Tibial artery (tissue), 4 donors: Measurements from ENCODE around the gene SCAMP2.

Experiments used
- DNase-seq, 2 donors: peaks; one replicate each; pipeline ENCODE4 v3.0.0-alpha.2; 2019
- H3K27ac ChIP-seq, 2 donors: fragments of 200-600 bp; sonication (generic) in 1 of 2; 1 replicate in 1 of 2; 2 replicates in 1 of 2; pipeline ENCODE4 v1.5.1; 2018 to 2019; ENCODE audit warnings: mild to moderate bottlenecking in 1 of 2
- H3K27me3 ChIP-seq, 2 donors: fragments of 200-600 bp; sonication (generic) in 1 of 2; one replicate each; pipeline versions ENCODE4 v1.5.1 to v1.6.0; 2016 to 2019
- H3K36me3 ChIP-seq, 3 donors: fragments of 200-600 bp; sonication (generic) in 2 of 3; one replicate each; pipeline ENCODE4 v1.5.1; 2016 to 2019; ENCODE audit warnings: mild to moderate bottlenecking in 2 of 3
- H3K4me1 ChIP-seq, 4 donors: fragments of 200-600 bp; sonication (generic) in 2 of 4; 1 replicate in 3 of 4; 2 replicates in 1 of 4; pipeline ENCODE4 v1.5.1; 2016 to 2019
- H3K4me3 ChIP-seq, 2 donors: fragments of 200-600 bp; sonication (generic) in 1 of 2; 1 replicate in 1 of 2; 2 replicates in 1 of 2; pipeline ENCODE4 v1.5.1; 2018 to 2019; ENCODE audit warnings: mild to moderate bottlenecking in 2 of 2
- H3K9me3 ChIP-seq, 3 donors: fragments of 200-600 bp; sonication (generic) in 1 of 3; one replicate each; pipeline ENCODE4 v1.5.1; 2016 to 2019
- intact Hi-C: fragments of 100-400 bp; cut with DNase I; formaldehyde crosslinking; loops from one replicate; pipeline ENCODE4 v1.15.0; 2023; ENCODE audit warnings: low total_unique reads
- TF ChIP-seq, protein P1 (sequence below), 2 experiments: fragments of 200-600 bp in 1 of 2; fragments of 450-650 bp in 1 of 2; IDR thresholded peaks; one replicate each; pipeline ENCODE4 v1.5.1; 2017 to 2019; ENCODE audit warnings: antibody characterized with exemption in 2 of 2, mild to moderate bottlenecking in 1 of 2, moderate library complexity in 1 of 2

SCAMP2 gene

GRCh38 chr15:74817370-74817737 lies 55.8 kb downstream of the SCAMP2 start:
- Histone ChIP-seq H3K27me3 (peaks cover 0 to 57% of the 10 kb centered on the region in 2 donors), H3K36me3 (no peaks in the 10 kb centered on the region), H3K4me1 (no peaks in the 10 kb centered on the region), H3K27ac (no peak overlapping the region), H3K9me3 (no peaks in the 10 kb centered on the region), H3K4me3 (no peak overlapping the region)
- TF ChIP-seq, protein P1, sequence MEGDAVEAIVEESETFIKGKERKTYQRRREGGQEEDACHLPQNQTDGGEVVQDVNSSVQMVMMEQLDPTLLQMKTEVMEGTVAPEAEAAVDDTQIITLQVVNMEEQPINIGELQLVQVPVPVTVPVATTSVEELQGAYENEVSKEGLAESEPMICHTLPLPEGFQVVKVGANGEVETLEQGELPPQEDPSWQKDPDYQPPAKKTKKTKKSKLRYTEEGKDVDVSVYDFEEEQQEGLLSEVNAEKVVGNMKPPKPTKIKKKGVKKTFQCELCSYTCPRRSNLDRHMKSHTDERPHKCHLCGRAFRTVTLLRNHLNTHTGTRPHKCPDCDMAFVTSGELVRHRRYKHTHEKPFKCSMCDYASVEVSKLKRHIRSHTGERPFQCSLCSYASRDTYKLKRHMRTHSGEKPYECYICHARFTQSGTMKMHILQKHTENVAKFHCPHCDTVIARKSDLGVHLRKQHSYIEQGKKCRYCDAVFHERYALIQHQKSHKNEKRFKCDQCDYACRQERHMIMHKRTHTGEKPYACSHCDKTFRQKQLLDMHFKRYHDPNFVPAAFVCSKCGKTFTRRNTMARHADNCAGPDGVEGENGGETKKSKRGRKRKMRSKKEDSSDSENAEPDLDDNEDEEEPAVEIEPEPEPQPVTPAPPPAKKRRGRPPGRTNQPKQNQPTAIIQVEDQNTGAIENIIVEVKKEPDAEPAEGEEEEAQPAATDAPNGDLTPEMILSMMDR (IDR thresholded peaks at IDR 0.05): no peak
- intact Hi-C loops: no loop called here
- no peak for DNase-seq

- H3K27me3 ChIP-seq: peaks cover 0 to 58% of the 10 kb centered on the region in 2 donors
- no peak overlapping the region for H3K27ac ChIP-seq
- no peak overlapping the region for H3K4me3 ChIP-seq
- no peak for DNase-seq
- H3K36me3 ChIP-seq: no peaks in the 10 kb centered on the region
- intact Hi-C loops: no loop called here
- no peaks in the 10 kb centered on the region for H3K9me3 ChIP-seq
- TF ChIP-seq, protein P1 (IDR thresholded peaks at IDR 0.05): no peak
- no peaks in the 10 kb centered on the region for H3K4me1 ChIP-seq
These were observed 56.4 kb downstream of the SCAMP2 start for GRCh38 chr15:74816624-74817369.

- DNase-seq: no peak
- Histone ChIP-seq H3K4me3 (no peak overlapping the region), H3K27ac (no peak overlapping the region), H3K9me3 (no peaks in the 10 kb centered on the region), H3K4me1 (no peaks in the 10 kb centered on the region), H3K27me3 (peaks cover 0 to 56% of the 10 kb centered on the region in 2 donors), H3K36me3 (no peaks in the 10 kb centered on the region)
- TF ChIP-seq, protein P1 (IDR thresholded peaks at IDR 0.05): no peak
- intact Hi-C loops: no loop called here
These were observed 57.2 kb downstream of the SCAMP2 start for GRCh38 chr15:74815961-74816360.

DNA sequence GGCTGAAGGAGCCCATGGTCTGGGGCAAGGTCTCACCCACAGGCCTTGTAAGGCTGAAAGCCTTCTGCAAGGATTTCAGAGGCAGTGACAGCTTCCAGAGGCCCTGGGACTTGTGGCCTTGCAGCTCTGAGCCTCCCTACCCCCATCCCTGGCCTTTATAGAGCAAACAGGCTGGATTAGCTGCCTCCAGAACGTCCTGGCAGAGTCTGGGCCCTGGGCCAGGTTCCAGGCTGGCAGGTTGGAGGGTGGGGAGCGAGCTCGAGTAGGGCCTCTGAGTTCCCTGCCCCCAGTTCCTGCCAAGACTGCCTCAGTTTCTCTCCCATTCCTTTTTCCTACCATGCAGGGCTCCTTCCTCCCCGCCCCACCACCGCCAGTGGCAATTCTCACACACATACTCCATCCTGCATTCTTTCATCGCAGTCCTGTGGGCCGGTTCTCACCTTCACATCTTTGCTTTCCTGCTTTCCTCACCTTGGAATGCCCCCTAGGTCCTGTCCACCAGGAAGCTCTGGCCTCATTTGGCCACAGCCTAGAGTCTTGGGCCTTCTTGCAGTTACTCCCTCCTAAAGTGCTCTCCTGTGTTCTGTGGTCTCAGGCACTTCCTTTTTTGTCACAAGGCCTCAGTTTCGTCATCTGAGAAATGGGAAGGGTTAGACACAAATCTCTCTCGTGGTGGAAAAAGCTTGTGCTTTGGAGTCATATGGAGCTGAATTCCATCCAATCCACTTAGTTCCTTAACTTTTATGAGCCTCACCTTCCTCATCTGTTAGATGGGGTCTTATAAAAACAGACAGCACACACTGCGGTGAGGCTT lies 57.8 kb downstream of the SCAMP2 start:
- H3K4me3 ChIP-seq: no peak overlapping the region
- intact Hi-C loops: no loop called here
- no peaks in the 10 kb centered on the region for H3K9me3 ChIP-seq
- H3K27me3 ChIP-seq: peaks cover 0 to 52% of the 10 kb centered on the region in 2 donors
- H3K4me1 ChIP-seq: no peaks in the 10 kb centered on the region
- DNase-seq: no peak
- H3K27ac ChIP-seq: no peak overlapping the region
- TF ChIP-seq, protein P1 (IDR thresholded peaks at IDR 0.05): no peak
- H3K36me3 ChIP-seq: no peaks in the 10 kb centered on the region

DNA sequence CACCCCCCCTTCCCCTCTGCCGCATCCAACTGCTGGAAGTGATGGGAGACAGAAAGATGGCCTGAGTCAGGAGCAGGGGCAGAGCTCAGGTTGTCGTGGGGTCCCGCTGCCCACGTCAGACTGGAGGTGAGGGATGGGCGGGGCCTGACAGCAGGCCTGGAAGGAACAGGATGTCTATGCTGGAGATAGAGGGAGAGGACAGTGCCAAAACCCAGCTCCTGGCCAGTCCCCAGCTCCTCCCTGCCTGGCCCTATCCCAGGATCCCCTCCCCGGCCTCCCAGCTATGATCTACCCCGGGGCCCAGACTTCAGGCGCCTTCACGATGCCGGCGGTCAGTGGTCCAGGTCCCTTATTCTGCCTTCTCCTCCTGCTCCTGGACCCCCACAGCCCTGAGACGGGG lies 60.6 kb downstream of the SCAMP2 start, which contains the start of gene LMAN1L:
LMAN1L (plus strand) TSS at position 303 of the 400 bp plus-strand sequence; CDS start at position 323, 20 bp downstream.
- no peak within 1 kb of the TSS for H3K4me3 ChIP-seq
- intact Hi-C loops: no loop called here
- peaks cover 0 to 44% of the 10 kb centered on the region in 2 donors for H3K27me3 ChIP-seq
- TF ChIP-seq, protein P1 (IDR thresholded peaks at IDR 0.05): no peak
- H3K36me3 ChIP-seq: no peaks in the 10 kb centered on the region
- H3K27ac ChIP-seq: no peak within 1 kb of the TSS
- no peaks in the 10 kb centered on the region for H3K9me3 ChIP-seq
- DNase-seq: no peak
- no peaks in the 10 kb centered on the region for H3K4me1 ChIP-seq
